HG03469 (cell line): ENCODE data around the gene ADD2.
A peak's percentile ranks its signal among the peaks of the same experiment; 100 is the strongest.

ENCODE experiments used
- ATAC-seq: cut with Tn5 transposase; IDR thresholded peaks from one replicate; pipeline ENCODE4 v1.9.1; 2021; ENCODE audit warnings: mild to moderate bottlenecking, moderate library complexity, moderate number of reproducible peaks; ENCODE audit not compliant: unreplicated experiment

ADD2 gene

GRCh38 chr2:70789304-70790135 is 21.5 kb upstream of the ADD2 start:
- ATAC-seq = no peak

- no peak for ATAC-seq
Measured at GRCh38 chr2:70785137-70785911, 17.3 kb upstream of the ADD2 start.

GRCh38 chr2:70784320-70784719 is 16.3 kb upstream of the ADD2 start:
- no peak for ATAC-seq

GRCh38 chr2:70779911-70780545 is 12.0 kb upstream of the ADD2 start:
- no peak for ATAC-seq

GRCh38 chr2:70779491-70779890 is 11.5 kb upstream of the ADD2 start:
- no peak for ATAC-seq

GRCh38 chr2:70778676-70779075 is 10.7 kb upstream of the ADD2 start:
- no peak for ATAC-seq

GRCh38 chr2:70777450-70777849 is 9.4 kb upstream of the ADD2 start:
- no peak for ATAC-seq

GRCh38 chr2:70776266-70776665 is 8.3 kb upstream of the ADD2 start:
- ATAC-seq = no peak

GRCh38 chr2:70775141-70775540 is 7.1 kb upstream of the ADD2 start:
- ATAC-seq = no peak

GRCh38 chr2:70772486-70773155 is 4.6 kb upstream of the ADD2 start:
- ATAC-seq = no peak

GRCh38 chr2:70771446-70771845 is 3.4 kb upstream of the ADD2 start:
- peak; percentile 67 for ATAC-seq

- ATAC-seq = no peak
Measured at GRCh38 chr2:70769450-70769849, 1.4 kb upstream of the ADD2 start.

GRCh38 chr2:70768590-70769085 is 638 bp upstream of the ADD2 start:
- ATAC-seq = no peak

- no peak for ATAC-seq
Measured at GRCh38 chr2:70767079-70767698, 811 bp downstream of the ADD2 start.

- ATAC-seq = no peak
Measured at GRCh38 chr2:70766357-70767078, 1.5 kb downstream of the ADD2 start.

- no peak for ATAC-seq
Measured at GRCh38 chr2:70765507-70765906, 2.5 kb downstream of the ADD2 start.

- no peak for ATAC-seq
Measured at GRCh38 chr2:70759446-70759845, 8.6 kb downstream of the ADD2 start.

GRCh38 chr2:70757966-70758365 is 10.0 kb downstream of the ADD2 start:
- ATAC-seq = no peak

- ATAC-seq = no peak
Measured at GRCh38 chr2:70757360-70757759, 10.6 kb downstream of the ADD2 start.

GRCh38 chr2:70756128-70756527 is 11.9 kb downstream of the ADD2 start:
- no peak for ATAC-seq
